ENCODE measurements around the gene ARNT2.

ARNT2 gene

DNA sequence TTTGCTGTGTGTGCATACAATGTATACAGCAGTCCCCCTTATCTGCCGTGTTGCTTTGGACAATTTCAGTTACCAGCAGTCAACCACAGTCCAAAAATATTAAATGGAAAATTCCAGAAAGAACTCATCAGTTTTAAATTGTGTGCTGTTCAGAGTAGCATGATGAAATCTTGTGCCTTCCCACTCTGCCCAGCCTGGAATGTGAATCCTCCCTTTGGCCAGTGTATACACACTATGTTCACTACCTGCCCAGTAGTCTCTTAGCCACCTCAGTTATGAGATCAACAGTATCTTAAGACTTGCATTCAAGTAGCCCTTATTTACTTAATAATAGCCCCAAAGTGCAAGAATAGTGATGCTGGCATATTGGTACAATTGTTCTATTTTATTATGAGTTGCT, 157.3 kb downstream of the ARNT2 start:
- no peaks in the 10 kb centered on the region for H3K9me3 ChIP-seq (ENCODE audit: insufficient read depth, low read length)
- peaks cover 12% of the 10 kb centered on the region for H3K4me1 ChIP-seq (ENCODE audit: insufficient read depth, insufficient read length)
- TF ChIP-seq ZNF274 (IDR thresholded peaks at IDR 0.05; ENCODE audit: low read depth, low read length) (no peak), YY1 (IDR thresholded peaks at IDR 0.05; ENCODE audit: insufficient read depth, insufficient read length) (no peak)
- H3K36me3 ChIP-seq (ENCODE audit: insufficient read depth, insufficient read length, low read length), result peaks cover 3% of the 10 kb centered on the region
- no peak for DNase-seq (ENCODE audit: low read depth, low spot score)
- no peaks in the 10 kb centered on the region for H3K27me3 ChIP-seq (ENCODE audit: insufficient read depth, insufficient read length)
- H3K9ac ChIP-seq (ENCODE audit: insufficient read length, low read depth), result no peak overlapping the region
- H3K4me3 ChIP-seq (ENCODE audit: insufficient read length, low read depth), result no peak overlapping the region

DNA sequence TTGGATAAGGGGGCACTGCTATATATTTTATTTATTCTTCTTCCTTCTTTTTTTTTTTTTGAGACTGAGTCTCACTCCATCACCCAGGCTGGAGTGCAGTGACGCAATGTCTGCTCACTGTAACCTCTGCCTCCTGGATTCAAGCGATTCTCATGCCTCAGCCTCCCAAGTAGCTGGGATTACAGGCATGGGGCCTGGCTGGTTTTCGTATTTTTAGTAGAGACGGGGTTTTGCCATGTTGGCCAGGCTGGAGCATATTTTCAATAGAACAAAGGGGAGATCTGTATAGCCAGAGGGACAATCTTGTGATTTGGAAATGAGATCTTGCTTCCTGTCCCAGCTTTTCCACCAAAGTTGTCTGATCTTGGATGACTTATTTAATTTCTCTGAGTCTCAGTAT, 157.9 kb downstream of the ARNT2 start:
- Histone ChIP-seq H3K9me3 (ENCODE audit: insufficient read depth, low read length) (no peaks in the 10 kb centered on the region), H3K27me3 (ENCODE audit: insufficient read depth, insufficient read length) (no peaks in the 10 kb centered on the region), H3K4me1 (ENCODE audit: insufficient read depth, insufficient read length) (peaks cover 12% of the 10 kb centered on the region), H3K9ac (ENCODE audit: insufficient read length, low read depth) (no peak overlapping the region), H3K4me3 (ENCODE audit: insufficient read length, low read depth) (no peak overlapping the region), H3K36me3 (ENCODE audit: insufficient read depth, insufficient read length, low read length) (peaks cover 3% of the 10 kb centered on the region)
- TF ChIP-seq YY1 (IDR thresholded peaks at IDR 0.05; ENCODE audit: insufficient read depth, insufficient read length), result no peak
- DNase-seq (ENCODE audit: low read depth, low spot score), result no peak

DNA sequence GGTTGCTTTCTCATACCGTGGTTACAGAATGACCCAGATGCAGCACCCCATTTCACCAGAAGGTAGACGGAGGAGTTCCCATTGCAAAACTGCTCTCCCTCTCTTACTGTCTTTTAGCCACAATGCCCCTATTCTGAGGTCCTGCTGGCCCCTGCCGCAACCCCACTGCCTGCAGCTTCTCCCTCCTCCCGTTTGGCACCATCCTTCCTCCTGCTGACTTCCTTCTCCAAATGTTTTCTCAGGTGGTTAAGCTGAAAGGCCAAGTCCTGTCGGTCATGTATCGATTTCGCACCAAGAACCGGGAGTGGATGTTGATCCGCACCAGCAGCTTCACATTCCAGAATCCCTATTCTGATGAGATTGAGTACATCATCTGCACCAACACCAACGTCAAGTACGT, 158.7 kb downstream of the ARNT2 start:
- no peak for DNase-seq (ENCODE audit: low read depth, low spot score)
- Histone ChIP-seq H3K4me1 (ENCODE audit: insufficient read depth, insufficient read length) (peaks cover 12% of the 10 kb centered on the region), H3K9me3 (ENCODE audit: insufficient read depth, low read length) (no peaks in the 10 kb centered on the region), H3K4me3 (ENCODE audit: insufficient read length, low read depth) (no peak overlapping the region), H3K27me3 (ENCODE audit: insufficient read depth, insufficient read length) (no peaks in the 10 kb centered on the region), H3K9ac (ENCODE audit: insufficient read length, low read depth) (no peak overlapping the region), H3K36me3 (ENCODE audit: insufficient read depth, insufficient read length, low read length) (peaks cover 3% of the 10 kb centered on the region)
- TF ChIP-seq ZNF274 (IDR thresholded peaks at IDR 0.05; ENCODE audit: low read depth, low read length), result no peak
- TF ChIP-seq SUZ12 (IDR thresholded peaks at IDR 0.05; ENCODE audit: extremely low read depth, insufficient read depth, insufficient read length), result no peak
- no peak for TF ChIP-seq YY1 (IDR thresholded peaks at IDR 0.05; ENCODE audit: insufficient read depth, insufficient read length)

- Histone ChIP-seq H3K4me1 (ENCODE audit: insufficient read depth, insufficient read length) (peaks cover 15% of the 10 kb centered on the region), H3K9ac (ENCODE audit: insufficient read length, low read depth) (no peak overlapping the region), H3K36me3 (ENCODE audit: insufficient read depth, insufficient read length, low read length) (peaks cover 3% of the 10 kb centered on the region), H3K4me3 (ENCODE audit: insufficient read length, low read depth) (no peak overlapping the region), H3K27me3 (ENCODE audit: insufficient read depth, insufficient read length) (no peaks in the 10 kb centered on the region), H3K9me3 (ENCODE audit: insufficient read depth, low read length) (no peaks in the 10 kb centered on the region)
- DNase-seq (ENCODE audit: low read depth, low spot score), result no peak
- no peak for TF ChIP-seq YY1 (IDR thresholded peaks at IDR 0.05; ENCODE audit: insufficient read depth, insufficient read length)
- TF ChIP-seq SUZ12 (IDR thresholded peaks at IDR 0.05; ENCODE audit: extremely low read depth, insufficient read depth, insufficient read length), result no peak
Observed at GRCh38 chr15:80563372-80563997, 159.3 kb downstream of the ARNT2 start.

DNA sequence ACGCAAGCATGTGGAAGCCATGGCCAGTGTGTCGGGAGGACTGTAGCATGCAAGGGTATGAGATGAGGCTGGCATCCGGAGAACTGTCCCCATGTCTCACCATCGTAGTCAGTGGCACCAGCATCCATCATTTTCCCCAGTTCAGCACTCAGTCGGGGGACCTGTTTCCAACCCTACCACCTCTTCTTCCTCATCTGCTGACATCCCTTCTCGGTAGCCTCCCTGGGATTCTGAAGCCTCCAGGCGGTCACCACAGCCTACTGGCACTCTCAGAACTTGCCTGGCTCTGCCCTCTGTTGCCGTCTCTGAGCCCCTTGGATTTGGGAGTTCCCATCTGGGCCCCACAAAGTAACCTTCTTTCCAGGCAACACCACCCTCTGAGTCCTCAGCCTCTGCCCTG, 159.9 kb downstream of the ARNT2 start:
- H3K4me1 ChIP-seq (ENCODE audit: insufficient read depth, insufficient read length), result peaks cover 15% of the 10 kb centered on the region
- H3K4me3 ChIP-seq (ENCODE audit: insufficient read length, low read depth), result no peak overlapping the region
- H3K9ac ChIP-seq (ENCODE audit: insufficient read length, low read depth), result no peak overlapping the region
- no peak for DNase-seq (ENCODE audit: low read depth, low spot score)
- no peaks in the 10 kb centered on the region for H3K27me3 ChIP-seq (ENCODE audit: insufficient read depth, insufficient read length)
- H3K36me3 ChIP-seq (ENCODE audit: insufficient read depth, insufficient read length, low read length), result peaks cover 3% of the 10 kb centered on the region
- no peaks in the 10 kb centered on the region for H3K9me3 ChIP-seq (ENCODE audit: insufficient read depth, low read length)
- TF ChIP-seq ZNF274 (IDR thresholded peaks at IDR 0.05; ENCODE audit: low read depth, low read length) (no peak), SUZ12 (IDR thresholded peaks at IDR 0.05; ENCODE audit: extremely low read depth, insufficient read depth, insufficient read length) (no peak), YY1 (IDR thresholded peaks at IDR 0.05; ENCODE audit: insufficient read depth, insufficient read length) (no peak)

GRCh38 chr15:80565398-80565797, 161.2 kb downstream of the ARNT2 start:
- TF ChIP-seq YY1 (IDR thresholded peaks at IDR 0.05; ENCODE audit: insufficient read depth, insufficient read length) (no peak), ZNF274 (IDR thresholded peaks at IDR 0.05; ENCODE audit: low read depth, low read length) (no peak), SUZ12 (IDR thresholded peaks at IDR 0.05; ENCODE audit: extremely low read depth, insufficient read depth, insufficient read length) (no peak)
- no peaks in the 10 kb centered on the region for H3K27me3 ChIP-seq (ENCODE audit: insufficient read depth, insufficient read length)

DNA sequence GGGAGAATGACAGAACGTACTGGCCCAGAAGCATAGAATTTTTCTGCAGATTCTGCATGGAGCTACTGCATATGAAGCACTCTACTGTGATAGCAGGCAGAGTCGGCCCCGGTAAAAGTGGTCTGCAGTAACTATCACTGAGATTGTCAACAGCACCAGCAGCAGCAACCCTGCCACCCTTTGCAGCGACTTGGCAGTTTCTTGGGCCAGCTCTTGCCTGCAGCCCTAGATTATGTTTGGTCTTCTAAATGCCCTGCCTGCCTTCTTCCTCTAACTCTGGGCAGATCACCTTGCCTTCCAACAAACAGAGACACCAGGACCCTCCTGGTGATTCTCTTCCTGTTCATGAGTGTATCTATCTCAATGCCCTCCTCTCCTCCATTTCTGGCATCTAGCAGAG, 161.8 kb downstream of the ARNT2 start:
- Histone ChIP-seq H3K4me3 (ENCODE audit: insufficient read length, low read depth) (no peak overlapping the region), H3K9me3 (ENCODE audit: insufficient read depth, low read length) (no peaks in the 10 kb centered on the region), H3K36me3 (ENCODE audit: insufficient read depth, insufficient read length, low read length) (peaks cover 3% of the 10 kb centered on the region), H3K27me3 (ENCODE audit: insufficient read depth, insufficient read length) (no peaks in the 10 kb centered on the region), H3K4me1 (ENCODE audit: insufficient read depth, insufficient read length) (peaks cover 7% of the 10 kb centered on the region), H3K9ac (ENCODE audit: insufficient read length, low read depth) (no peak overlapping the region)
- no peak for DNase-seq (ENCODE audit: low read depth, low spot score)
- TF ChIP-seq YY1 (IDR thresholded peaks at IDR 0.05; ENCODE audit: insufficient read depth, insufficient read length) (no peak), SUZ12 (IDR thresholded peaks at IDR 0.05; ENCODE audit: extremely low read depth, insufficient read depth, insufficient read length) (no peak), ZNF274 (IDR thresholded peaks at IDR 0.05; ENCODE audit: low read depth, low read length) (no peak)

More at GRCh38 chr15:80565398-80565797, 161.2 kb downstream of the ARNT2 start:
- Histone ChIP-seq H3K4me3 (ENCODE audit: insufficient read length, low read depth) (no peak overlapping the region), H3K9me3 (ENCODE audit: insufficient read depth, low read length) (no peaks in the 10 kb centered on the region), H3K4me1 (ENCODE audit: insufficient read depth, insufficient read length) (peaks cover 8% of the 10 kb centered on the region), H3K9ac (ENCODE audit: insufficient read length, low read depth) (no peak overlapping the region), H3K36me3 (ENCODE audit: insufficient read depth, insufficient read length, low read length) (peaks cover 3% of the 10 kb centered on the region)
- no peak for DNase-seq (ENCODE audit: low read depth, low spot score)

All from NT2/D1 (cell line).